ENCODE data around the gene C2.
A peak's percentile ranks its signal among the peaks of the same experiment; 100 is the strongest.
"Not testable (repeated sequence)": the region's sequence is repeated elsewhere in the genome, so short reads cannot be mapped to it uniquely, and the experiment has no call there.

C2 gene

GRCh38 chr6:31903957-31904356 lies 23.6 kb upstream of the C2 start:
- TF ChIP-seq CTCF (IDR thresholded peaks at IDR 0.05; ENCODE audit: insufficient read depth, low read depth, low read length, missing control alignments) = no peak
- no peak for DNase-seq (ENCODE audit: low read depth)

GRCh38 chr6:31905041-31905440 lies 22.5 kb upstream of the C2 start:
- H3K4me3 ChIP-seq (ENCODE audit: low read depth, low read length) = no peak overlapping the region
- TF ChIP-seq CTCF (IDR thresholded peaks at IDR 0.05; ENCODE audit: insufficient read depth, low read depth, low read length, missing control alignments) = no peak
- DNase-seq (ENCODE audit: low read depth) = no peak

More at GRCh38 chr6:31903957-31904356, 23.6 kb upstream of the C2 start:
- no peak overlapping the region for H3K4me3 ChIP-seq (ENCODE audit: low read depth, low read length)

GRCh38 chr6:31906122-31906521 lies 21.4 kb upstream of the C2 start:
- no peak for DNase-seq (ENCODE audit: low read depth)
- no peak overlapping the region for H3K4me3 ChIP-seq (ENCODE audit: low read depth, low read length)
- TF ChIP-seq CTCF (IDR thresholded peaks at IDR 0.05; ENCODE audit: insufficient read depth, low read depth, low read length, missing control alignments) = no peak

- DNase-seq (ENCODE audit: low read depth); H3K4me3 ChIP-seq (ENCODE audit: low read depth, low read length): not testable (repeated sequence)
Observed at GRCh38 chr6:31906727-31907126, 20.8 kb upstream of the C2 start.

GRCh38 chr6:31907158-31907813 lies 20.2 kb upstream of the C2 start:
- peak; percentile 40 for DNase-seq (ENCODE audit: low read depth)
- no peak overlapping the region for H3K4me3 ChIP-seq (ENCODE audit: low read depth, low read length)
- TF ChIP-seq CTCF (IDR thresholded peaks at IDR 0.05; ENCODE audit: insufficient read depth, low read depth, low read length, missing control alignments) = no peak

- DNase-seq (ENCODE audit: low read depth); H3K4me3 ChIP-seq (ENCODE audit: low read depth, low read length): not testable (repeated sequence)
Observed at GRCh38 chr6:31908255-31908654, 19.3 kb upstream of the C2 start.

- H3K4me3 ChIP-seq (ENCODE audit: low read depth, low read length) = no peak overlapping the region
- peak; percentile 90 for DNase-seq (ENCODE audit: low read depth)
- no peak for TF ChIP-seq CTCF (IDR thresholded peaks at IDR 0.05; ENCODE audit: insufficient read depth, low read depth, low read length, missing control alignments)
Observed at GRCh38 chr6:31908791-31909190, 18.7 kb upstream of the C2 start.

GRCh38 chr6:31909298-31909697 lies 18.2 kb upstream of the C2 start:
- DNase-seq (ENCODE audit: low read depth) = not testable (repeated sequence)

More at GRCh38 chr6:31909298-31909697, 18.2 kb upstream of the C2 start:
- not testable (repeated sequence) for H3K4me3 ChIP-seq (ENCODE audit: low read depth, low read length)
